ENCODE data around the gene RTN1.

Gene RTN1

GRCh38 chr14:59890676-59891075 is 20.1 kb upstream of the RTN1 start:
- Histone ChIP-seq H3K27ac (ENCODE audit: low read length) (no peak overlapping the region), H3K27me3 (ENCODE audit: low read depth, low read length) (no peaks in the 10 kb centered on the region), H4K20me1 (ENCODE audit: insufficient read depth, low read length) (no peaks in the 10 kb centered on the region), H3K4me3 (ENCODE audit: low read length) (no peak overlapping the region), H3K9me3 (ENCODE audit: insufficient read depth, low read length) (no peaks in the 10 kb centered on the region), H3K9ac (ENCODE audit: low read length) (no peak overlapping the region), H3K79me2 (ENCODE audit: low read length) (no peaks in the 10 kb centered on the region), H2AFZ (ENCODE audit: low read depth, low read length) (no peak overlapping the region), H3K4me1 (ENCODE audit: low read length) (no peaks in the 10 kb centered on the region), H3K4me2 (ENCODE audit: low read length) (no peak overlapping the region), H3K36me3 (replicated peaks; ENCODE audit: low read depth, low read length) (no peaks in the 10 kb centered on the region)
- no peak for TF ChIP-seq EZH2phosphoT487 (IDR thresholded peaks at IDR 0.05; ENCODE audit: low read depth)
- TF ChIP-seq CTCF (IDR thresholded peaks at IDR 0.05; ENCODE audit: low read depth, low read length), result no peak

DNA sequence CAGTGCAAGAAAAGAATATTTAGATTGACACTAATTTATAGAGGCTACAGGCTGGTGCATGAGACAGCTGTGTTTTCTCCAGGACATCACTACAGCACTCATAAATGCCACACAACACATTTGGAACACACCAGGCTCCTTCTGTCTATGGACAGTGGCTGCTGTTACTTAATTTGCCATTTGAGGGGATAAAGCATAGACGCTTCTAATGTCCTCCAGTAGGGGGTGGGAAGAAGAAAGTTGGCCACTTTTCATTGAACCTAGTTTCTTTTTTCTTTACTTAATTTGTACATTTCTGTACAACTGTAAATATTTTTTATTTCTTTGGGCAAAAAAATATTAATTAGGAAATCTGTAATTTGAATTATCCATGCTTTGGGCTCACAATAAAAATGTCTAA is 12.4 kb upstream of the RTN1 start:
- no peak overlapping the region for H3K9ac ChIP-seq (ENCODE audit: low read length)
- no peaks in the 10 kb centered on the region for H3K36me3 ChIP-seq (replicated peaks; ENCODE audit: low read depth, low read length)
- H4K20me1 ChIP-seq (ENCODE audit: insufficient read depth, low read length), result no peaks in the 10 kb centered on the region
- H3K27ac ChIP-seq (ENCODE audit: low read length), result no peak overlapping the region
- H3K4me3 ChIP-seq (ENCODE audit: low read length), result no peak overlapping the region
- no peaks in the 10 kb centered on the region for H3K27me3 ChIP-seq (ENCODE audit: low read depth, low read length)
- H3K79me2 ChIP-seq (ENCODE audit: low read length), result no peaks in the 10 kb centered on the region
- no peak overlapping the region for H2AFZ ChIP-seq (ENCODE audit: low read depth, low read length)
- H3K9me3 ChIP-seq (ENCODE audit: insufficient read depth, low read length), result no peaks in the 10 kb centered on the region
- TF ChIP-seq CTCF (IDR thresholded peaks at IDR 0.05; ENCODE audit: low read depth, low read length) (no peak; the same call in 1 of the 2 replicates), EZH2phosphoT487 (IDR thresholded peaks at IDR 0.05; ENCODE audit: low read depth) (no peak)
- H3K4me2 ChIP-seq (ENCODE audit: low read length), result no peak overlapping the region
- no peaks in the 10 kb centered on the region for H3K4me1 ChIP-seq (ENCODE audit: low read length)

- H3K4me3 ChIP-seq (ENCODE audit: low read length), result peak overlapping the region; percentile 79
- H2AFZ ChIP-seq (ENCODE audit: low read depth, low read length), result peak overlapping the region; percentile 81; the same call in 1 of the 2 replicates
- no peaks in the 10 kb centered on the region for H3K9me3 ChIP-seq (ENCODE audit: insufficient read depth, low read length)
- no peaks in the 10 kb centered on the region for H3K4me1 ChIP-seq (ENCODE audit: low read length)
- H3K79me2 ChIP-seq (ENCODE audit: low read length), result no peaks in the 10 kb centered on the region
- H3K27ac ChIP-seq (ENCODE audit: low read length), result no peak overlapping the region
- peak overlapping the region; percentile 39; the same call in 1 of the 2 replicates for H3K9ac ChIP-seq (ENCODE audit: low read length)
- no peaks in the 10 kb centered on the region for H3K36me3 ChIP-seq (replicated peaks; ENCODE audit: low read depth, low read length)
- no peaks in the 10 kb centered on the region for H3K27me3 ChIP-seq (ENCODE audit: low read depth, low read length)
- TF ChIP-seq EZH2phosphoT487 (IDR thresholded peaks at IDR 0.05; ENCODE audit: low read depth) (no peak), CTCF (IDR thresholded peaks at IDR 0.05; ENCODE audit: low read depth, low read length) (no peak)
- H4K20me1 ChIP-seq (ENCODE audit: insufficient read depth, low read length), result no peaks in the 10 kb centered on the region
- peak overlapping the region; percentile 67 for H3K4me2 ChIP-seq (ENCODE audit: low read length)
Measured at GRCh38 chr14:59871166-59871495, 555 bp upstream of the RTN1 start.

DNA sequence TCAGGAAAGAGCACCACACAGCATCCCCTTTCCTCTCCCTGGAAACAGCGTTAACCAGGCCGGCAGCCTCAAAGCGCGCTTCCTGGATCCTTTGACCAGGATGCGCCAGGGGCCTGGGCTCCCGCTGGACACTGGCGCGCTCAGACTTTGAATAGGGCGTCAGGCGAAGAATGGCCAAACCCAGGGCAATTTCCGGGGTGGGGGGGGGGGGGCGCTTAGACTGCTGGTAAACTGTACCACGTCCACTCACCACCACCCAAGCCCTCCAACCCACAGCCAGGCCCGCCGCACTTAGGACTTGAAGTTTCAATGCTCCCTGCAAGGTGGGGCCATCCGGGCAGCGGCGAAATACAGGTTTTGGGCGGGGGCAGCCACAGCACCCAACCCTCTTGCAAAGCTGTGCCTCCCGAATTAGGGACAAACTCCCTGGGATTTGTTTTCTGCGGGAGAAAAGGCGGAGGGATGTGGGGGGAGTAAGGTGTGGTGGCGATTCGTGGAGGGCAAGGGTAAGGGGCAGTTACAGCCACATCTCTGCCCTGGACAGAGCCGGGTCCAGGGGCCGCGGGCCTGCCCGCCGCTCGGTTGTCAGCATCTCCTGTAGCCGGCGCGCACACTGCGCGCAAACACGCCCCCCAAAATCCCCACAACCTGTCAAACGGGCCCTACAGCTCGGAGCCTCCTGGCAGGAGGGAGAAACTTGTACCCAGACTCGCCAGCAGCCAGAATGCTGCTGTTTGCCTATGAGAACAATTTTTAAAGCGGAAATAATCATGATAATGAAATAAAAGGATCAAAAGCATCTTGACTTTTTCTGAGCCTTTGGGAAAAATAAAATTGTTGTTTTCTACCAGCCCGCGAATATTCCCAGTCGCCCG is 958 bp downstream of the RTN1 start:
- Histone ChIP-seq H3K79me2 (ENCODE audit: low read length) (no peaks in the 10 kb centered on the region), H4K20me1 (ENCODE audit: insufficient read depth, low read length) (no peaks in the 10 kb centered on the region), H3K27me3 (ENCODE audit: low read depth, low read length) (no peaks in the 10 kb centered on the region), H3K4me3 (ENCODE audit: low read length) (peak overlapping the region; percentile 79), H3K36me3 (replicated peaks; ENCODE audit: low read depth, low read length) (no peaks in the 10 kb centered on the region), H2AFZ (ENCODE audit: low read depth, low read length) (no peak overlapping the region), H3K4me1 (ENCODE audit: low read length) (no peaks in the 10 kb centered on the region), H3K27ac (ENCODE audit: low read length) (no peak overlapping the region), H3K4me2 (ENCODE audit: low read length) (peak overlapping the region; percentile 67), H3K9ac (ENCODE audit: low read length) (no peak overlapping the region), H3K9me3 (ENCODE audit: insufficient read depth, low read length) (no peaks in the 10 kb centered on the region)
- TF ChIP-seq CTCF (IDR thresholded peaks at IDR 0.05; ENCODE audit: low read depth, low read length) (no peak), EZH2phosphoT487 (IDR thresholded peaks at IDR 0.05; ENCODE audit: low read depth) (no peak)

Measured in OCI-LY3 (cell line).